GM21423 (cell line): ENCODE data around the gene ACTA2.

ENCODE experiments used
- ATAC-seq: cut with Tn5 transposase; IDR thresholded peaks from one replicate; pipeline ENCODE4 v1.9.1; 2021; ENCODE audit warnings: mild to moderate bottlenecking, moderate library complexity; ENCODE audit not compliant: unreplicated experiment

The ACTA2 gene

GRCh38 chr10:88922041-88922440, 30.5 kb downstream of the ACTA2 start:
- no peak for ATAC-seq

GRCh38 chr10:88920986-88921593, 31.5 kb downstream of the ACTA2 start:
- no peak for ATAC-seq

GRCh38 chr10:88920198-88920597, 32.4 kb downstream of the ACTA2 start:
- no peak for ATAC-seq

GRCh38 chr10:88919041-88919440, 33.5 kb downstream of the ACTA2 start:
- ATAC-seq: no peak

- ATAC-seq: no peak
These were observed 34.2 kb downstream of the ACTA2 start for GRCh38 chr10:88918191-88918905.

- no peak for ATAC-seq
These were observed 35.6 kb downstream of the ACTA2 start for GRCh38 chr10:88916986-88917385.

GRCh38 chr10:88916231-88916630, 36.3 kb downstream of the ACTA2 start:
- no peak for ATAC-seq

GRCh38 chr10:88915781-88916180, 36.8 kb downstream of the ACTA2 start:
- no peak for ATAC-seq

GRCh38 chr10:88913788-88914187, 38.8 kb downstream of the ACTA2 start:
- no peak for ATAC-seq

GRCh38 chr10:88913127-88913526, 39.4 kb downstream of the ACTA2 start:
- no peak for ATAC-seq

GRCh38 chr10:88911851-88912250, 40.7 kb downstream of the ACTA2 start:
- no peak for ATAC-seq

GRCh38 chr10:88911116-88911515, 41.5 kb downstream of the ACTA2 start:
- ATAC-seq: no peak

- ATAC-seq: no peak
These were observed 44.4 kb downstream of the ACTA2 start for GRCh38 chr10:88908194-88908593.

GRCh38 chr10:88906921-88907320, 45.7 kb downstream of the ACTA2 start:
- no peak for ATAC-seq

- ATAC-seq: no peak
These were observed 48.9 kb downstream of the ACTA2 start for GRCh38 chr10:88903715-88904114.

GRCh38 chr10:88901984-88902789, 50.4 kb downstream of the ACTA2 start:
- peak; percentile 35 for ATAC-seq

- ATAC-seq: peak; percentile 89
These were observed 51.2 kb downstream of the ACTA2 start for GRCh38 chr10:88901206-88901983.

- ATAC-seq: no peak
These were observed 52.7 kb downstream of the ACTA2 start for GRCh38 chr10:88899886-88900285.

GRCh38 chr10:88898727-88899126, 53.8 kb downstream of the ACTA2 start:
- ATAC-seq: no peak

- no peak for ATAC-seq
These were observed 55.3 kb downstream of the ACTA2 start for GRCh38 chr10:88896994-88897853.
